GM12878 (cell line): Measurements from ENCODE around the gene MAML2.

Experiments
- CHD2 ChIP-seq: IDR thresholded peaks from 2 replicates; pipeline ENCODE4 v1.6.1; 2011; ENCODE audit warnings: low read depth, low read length, improper control_type of control experiment, borderline replicate concordance
- CTCF ChIP-seq, 3 experiments: IDR thresholded peaks in 2 of 3; conservative IDR thresholded peaks in 1 of 3; 2 replicates each; pipeline ENCODE4 v1.5.1; 2011; ENCODE audit warnings: low read depth in 3 of 3, low read length in 3 of 3, mild to moderate bottlenecking in 3 of 3, control low read depth in 2 of 3, moderate library complexity in 2 of 3, inconsistent platforms in 1 of 3, mixed read lengths in 1 of 3; ENCODE audit not compliant: control insufficient read depth in 2 of 3, insufficient read depth in 1 of 3; ENCODE audit errors: extremely low read depth in 1 of 3
- E2F8 ChIP-seq: fragments of 450-650 bp; IDR thresholded peaks from 2 replicates; pipeline ENCODE4 v1.6.1; 2018; ENCODE audit warnings: mild to moderate bottlenecking, low read depth, moderate library complexity; ENCODE audit not compliant: partially characterized antibody
- MAX ChIP-seq: IDR thresholded peaks from 2 replicates; pipeline ENCODE4 v1.6.1; 2012; ENCODE audit warnings: low read depth, low read length, improper control_type of control experiment
- MLLT1 ChIP-seq: fragments of 450-650 bp; IDR thresholded peaks from 2 replicates; pipeline ENCODE4 v1.6.1; 2016; ENCODE audit warnings: mild to moderate bottlenecking
- POLR2A ChIP-seq: IDR thresholded peaks from 2 replicates; pipeline ENCODE4 v1.6.1; 2011; ENCODE audit warnings: low read depth, mild to moderate bottlenecking, low read length
- POLR2AphosphoS5 ChIP-seq: IDR thresholded peaks from 2 replicates; pipeline ENCODE4 v1.6.1; 2011; ENCODE audit warnings: mild to moderate bottlenecking, low read length, inconsistent platforms
- RAD21 ChIP-seq: IDR thresholded peaks from 2 replicates; pipeline ENCODE4 v1.6.1; 2011; ENCODE audit warnings: mild to moderate bottlenecking, low read depth, low read length, moderate library complexity; ENCODE audit not compliant: insufficient read depth
- SP1 ChIP-seq: IDR thresholded peaks from one replicate; pipeline ENCODE4 v1.6.1; 2011; ENCODE audit warnings: low read depth, low read length
- STAT3 ChIP-seq: IDR thresholded peaks from 2 replicates; pipeline ENCODE4 v1.6.1; 2011; ENCODE audit warnings: low read depth, low read length, improper control_type of control experiment
- ZZZ3 ChIP-seq: IDR thresholded peaks from 2 replicates; pipeline ENCODE4 v1.6.1; 2011; ENCODE audit warnings: low read depth; ENCODE audit not compliant: control insufficient read depth, insufficient read length

DNA sequence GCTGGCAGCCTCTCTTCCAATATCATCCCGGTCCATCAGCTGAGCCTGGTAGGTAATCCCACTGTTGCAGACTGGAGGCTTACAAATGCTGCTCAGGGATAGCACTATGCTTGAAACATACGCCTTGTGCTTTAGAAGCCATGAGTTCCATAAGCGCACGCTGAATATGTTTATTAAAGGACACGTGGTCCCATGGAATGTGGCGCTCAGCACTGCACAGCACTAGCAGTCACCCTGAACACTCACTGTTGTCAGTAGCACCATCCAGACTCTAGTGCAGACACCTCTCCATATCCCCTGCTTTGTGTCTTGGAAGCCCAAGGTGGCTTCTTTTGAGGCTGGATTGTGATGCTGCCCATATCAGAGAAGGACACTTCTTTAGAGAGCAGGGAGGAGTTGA is 120.9 kb downstream of the MAML2 start:
- TF ChIP-seq SP1 (no peak), MAX (no peak), POLR2AphosphoS5 (no peak), ZZZ3 (no peak), CHD2 (no peak), MLLT1 (no peak), CTCF (IDR thresholded peaks at IDR 0.05 in 2 of 3, conservative IDR thresholded peaks at IDR 0.05 in 1 of 3; ENCODE audit: control insufficient read depth in 2 of 3, extremely low read depth in 1 of 3, insufficient read depth in 1 of 3, low read depth in 3 of 3, low read length in 3 of 3) (no peak), POLR2A (no peak), RAD21 (no peak), STAT3 (no peak), E2F8 (no peak)
